MV-4-11 (cell line): ENCODE measurements around the gene DPF3.

Experiments
- DNase-seq: peaks from one replicate; lab custom pipeline; 2025; lab: John Stamatoyannopoulos, UW

DPF3 gene

GRCh38 chr14:72800296-72800695 is 93.6 kb downstream of the DPF3 start:
- no peak for DNase-seq

- DNase-seq: no peak
Observed at GRCh38 chr14:72796935-72797334, 97.0 kb downstream of the DPF3 start.

GRCh38 chr14:72793156-72793939 is 100.6 kb downstream of the DPF3 start:
- no peak for DNase-seq

- no peak for DNase-seq
Observed at GRCh38 chr14:72792051-72792788, 101.7 kb downstream of the DPF3 start.

GRCh38 chr14:72790887-72791566 is 102.9 kb downstream of the DPF3 start:
- no peak for DNase-seq

GRCh38 chr14:72788972-72789728 is 104.8 kb downstream of the DPF3 start:
- DNase-seq: no peak

- DNase-seq: no peak
Observed at GRCh38 chr14:72788255-72788654, 105.6 kb downstream of the DPF3 start.

- no peak for DNase-seq
Observed at GRCh38 chr14:72787841-72788240, 106.1 kb downstream of the DPF3 start.

- DNase-seq: no peak
Observed at GRCh38 chr14:72786378-72787350, 107.2 kb downstream of the DPF3 start.

GRCh38 chr14:72783741-72784140 is 110.2 kb downstream of the DPF3 start:
- DNase-seq: no peak

GRCh38 chr14:72782817-72783216 is 111.1 kb downstream of the DPF3 start:
- DNase-seq: no peak

- no peak for DNase-seq
Observed at GRCh38 chr14:72781561-72782508, 112.1 kb downstream of the DPF3 start.

- DNase-seq: no peak
Observed at GRCh38 chr14:72780751-72781150, 113.2 kb downstream of the DPF3 start.

GRCh38 chr14:72779679-72780078 is 114.2 kb downstream of the DPF3 start:
- peak; percentile 30 for DNase-seq

- no peak for DNase-seq
Observed at GRCh38 chr14:72777636-72778035, 116.3 kb downstream of the DPF3 start.

- DNase-seq: no peak
Observed at GRCh38 chr14:72776701-72777261, 117.1 kb downstream of the DPF3 start.

GRCh38 chr14:72775923-72776554 is 117.9 kb downstream of the DPF3 start:
- no peak for DNase-seq

- DNase-seq: peak; percentile 31
Observed at GRCh38 chr14:72774894-72775620, 118.8 kb downstream of the DPF3 start.
